Jurkat, Clone E6-1 (cell line): ENCODE measurements around the gene IL21.
A peak's percentile ranks its signal among the peaks of the same experiment; 100 is the strongest.

ENCODE experiments used
- DNase-seq: peaks from one replicate; pipeline ENCODE4 v3.0.0-alpha.2; 2011; ENCODE audit warnings: low read depth, low spot score
- H3K4me3 ChIP-seq: 2 replicates; pipeline ENCODE4 v1.5.1; 2011; ENCODE audit warnings: mild to moderate bottlenecking, low read length, control low read depth, moderate library complexity

Gene IL21

DNA sequence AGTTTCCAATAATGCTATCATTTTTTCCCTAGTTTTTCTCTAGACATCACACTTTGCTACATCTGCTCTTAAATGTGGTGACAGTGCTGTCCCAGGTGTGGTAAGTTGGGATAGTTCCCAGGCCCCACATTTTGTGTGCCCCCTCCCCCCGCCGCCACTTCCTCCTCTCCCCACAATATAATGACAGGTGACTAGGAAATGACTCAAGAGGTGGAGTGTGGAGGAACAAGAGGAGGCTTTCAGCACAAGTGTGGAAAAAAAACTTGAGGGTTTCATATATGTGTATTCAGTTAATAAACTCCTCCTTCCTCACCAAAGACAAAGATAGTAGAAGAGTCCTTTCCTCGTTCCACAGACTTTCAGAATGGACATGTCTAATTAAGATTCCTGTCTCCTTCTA, 18.3 kb upstream of the IL21 start:
- H3K4me3 ChIP-seq, result no peak overlapping the region
- DNase-seq, result peak; percentile 76

DNA sequence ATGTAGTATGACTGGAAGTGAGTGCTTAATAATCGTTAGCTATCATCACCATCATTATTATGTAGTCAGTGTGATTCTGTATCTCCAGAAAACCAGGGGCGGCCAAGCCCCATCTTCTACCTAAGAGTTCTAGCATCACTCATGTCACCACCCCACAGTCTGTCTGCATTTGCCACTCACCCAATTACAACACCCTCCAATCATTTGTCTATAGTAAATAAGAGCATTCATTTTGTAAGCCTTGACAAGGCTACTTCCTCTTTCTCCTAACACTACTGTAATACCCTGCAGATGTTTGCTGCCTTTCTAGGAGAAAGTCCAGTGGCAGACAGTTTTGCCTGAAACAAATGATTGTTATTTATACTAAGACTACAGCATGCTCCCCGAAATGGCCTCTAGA, 15.8 kb upstream of the IL21 start:
- H3K4me3 ChIP-seq, result no peak overlapping the region
- no peak for DNase-seq

DNA sequence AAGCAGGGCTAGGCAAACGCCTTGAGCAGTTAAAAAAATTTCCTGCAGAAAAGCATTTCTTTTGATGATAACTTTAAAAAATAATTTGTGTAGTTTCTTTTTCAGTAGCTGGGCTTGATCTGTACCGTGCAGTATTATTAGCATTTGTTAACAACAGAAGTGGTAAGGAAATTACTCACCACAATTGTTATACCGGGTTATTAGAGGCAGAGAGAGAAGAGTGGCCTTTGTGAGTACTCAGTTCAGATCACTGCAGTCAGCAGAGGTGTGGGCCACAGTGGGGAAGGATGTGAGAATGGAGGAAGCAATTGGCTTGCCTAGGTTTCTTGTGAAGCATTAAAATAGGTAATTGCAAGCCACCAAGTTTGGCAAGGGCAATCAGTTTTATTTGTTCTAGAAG, 14.3 kb upstream of the IL21 start:
- H3K4me3 ChIP-seq, result no peak overlapping the region
- no peak for DNase-seq

DNA sequence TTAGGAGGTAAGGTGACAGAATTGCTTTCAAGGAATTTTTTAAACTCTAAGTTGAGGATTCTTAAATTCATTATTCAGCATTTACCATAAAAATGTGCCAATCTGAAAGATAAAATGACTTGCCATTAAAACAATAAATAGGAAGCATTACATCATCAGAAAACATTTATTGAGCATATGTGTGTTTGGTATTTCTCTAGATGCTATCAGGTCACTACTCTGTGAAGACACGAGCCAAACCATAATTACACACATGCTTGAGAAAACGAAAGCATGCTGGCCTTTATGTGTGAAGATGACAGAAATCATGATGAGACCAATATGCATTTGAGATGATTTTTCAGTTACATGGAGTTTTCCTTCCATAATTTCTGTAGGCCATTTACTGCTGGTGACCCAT, 12.3 kb upstream of the IL21 start:
- no peak for DNase-seq
- H3K4me3 ChIP-seq, result no peak overlapping the region

DNA sequence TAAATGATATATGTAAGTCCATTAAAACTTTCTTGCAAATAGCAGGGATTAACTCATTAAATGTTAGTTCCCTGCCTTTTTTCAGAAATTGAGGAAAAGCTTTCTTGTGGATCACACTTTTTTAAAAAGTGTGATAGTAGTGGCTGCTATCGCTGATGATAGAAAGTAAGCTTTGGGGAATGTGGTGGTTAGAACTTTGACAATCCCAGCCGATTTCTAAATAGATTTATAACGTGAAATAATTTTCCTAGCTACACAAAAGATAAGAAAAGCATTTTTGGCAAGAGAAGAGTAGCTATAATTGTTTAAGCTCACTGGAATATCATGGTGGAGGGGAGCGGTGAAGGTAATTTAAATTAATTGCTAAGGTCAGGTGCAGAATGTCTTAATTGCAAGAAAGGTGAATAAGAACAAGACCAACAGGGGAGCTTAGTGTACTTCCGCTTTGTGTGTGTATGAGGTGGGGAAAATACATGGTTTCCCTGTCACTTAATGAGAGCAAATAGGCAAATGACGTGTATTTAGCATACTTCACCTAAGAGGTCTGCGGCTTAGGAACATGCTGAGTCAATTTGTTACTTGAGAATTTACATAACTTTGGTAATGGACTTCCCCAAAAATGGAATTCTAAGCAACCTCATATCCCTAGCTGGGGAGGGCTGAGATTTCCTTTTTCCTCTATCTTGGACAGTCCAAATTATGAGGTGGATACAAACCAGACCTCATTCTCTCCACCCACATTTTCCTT, 11.7 kb upstream of the IL21 start:
- H3K4me3 ChIP-seq, result no peak overlapping the region
- no peak for DNase-seq

DNA sequence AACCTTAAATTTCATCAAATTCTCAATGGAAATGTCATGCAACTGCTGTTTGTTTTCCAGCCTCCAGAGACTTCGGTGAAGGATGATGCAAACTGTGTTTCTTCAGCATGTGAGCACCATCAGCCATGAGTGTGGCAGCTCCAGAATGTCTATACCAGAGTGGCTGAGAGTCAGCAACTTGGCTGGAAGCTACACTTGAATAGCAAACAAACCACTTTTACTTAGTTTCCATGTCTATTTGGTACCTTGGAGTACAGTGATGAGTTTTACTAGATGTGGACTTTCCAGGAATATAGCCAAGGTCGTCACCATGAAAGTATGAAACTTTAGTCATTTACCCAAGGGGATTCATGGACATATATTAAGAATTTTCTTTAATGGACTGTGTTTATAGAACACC, 4.3 kb upstream of the IL21 start:
- H3K4me3 ChIP-seq, result no peak overlapping the region
- DNase-seq, result no peak

DNA sequence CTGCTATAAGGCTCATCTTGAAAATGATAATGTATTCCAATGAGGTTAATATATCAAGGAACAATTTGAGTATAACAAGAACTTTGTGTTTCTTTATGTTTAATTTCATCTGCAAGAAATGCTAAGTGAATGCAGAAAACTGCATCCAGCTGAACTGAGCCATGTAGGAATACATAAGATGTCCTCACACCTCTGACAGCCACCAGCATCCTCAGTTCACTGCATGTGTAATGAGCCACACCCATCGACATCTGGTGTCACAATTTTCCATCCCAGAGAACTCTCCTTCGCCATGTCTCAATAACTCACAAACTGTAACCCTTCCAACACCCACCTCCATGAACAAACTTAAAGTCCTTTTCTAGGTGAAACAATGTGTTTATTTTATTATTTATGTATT, 3.3 kb upstream of the IL21 start:
- DNase-seq, result no peak

DNA sequence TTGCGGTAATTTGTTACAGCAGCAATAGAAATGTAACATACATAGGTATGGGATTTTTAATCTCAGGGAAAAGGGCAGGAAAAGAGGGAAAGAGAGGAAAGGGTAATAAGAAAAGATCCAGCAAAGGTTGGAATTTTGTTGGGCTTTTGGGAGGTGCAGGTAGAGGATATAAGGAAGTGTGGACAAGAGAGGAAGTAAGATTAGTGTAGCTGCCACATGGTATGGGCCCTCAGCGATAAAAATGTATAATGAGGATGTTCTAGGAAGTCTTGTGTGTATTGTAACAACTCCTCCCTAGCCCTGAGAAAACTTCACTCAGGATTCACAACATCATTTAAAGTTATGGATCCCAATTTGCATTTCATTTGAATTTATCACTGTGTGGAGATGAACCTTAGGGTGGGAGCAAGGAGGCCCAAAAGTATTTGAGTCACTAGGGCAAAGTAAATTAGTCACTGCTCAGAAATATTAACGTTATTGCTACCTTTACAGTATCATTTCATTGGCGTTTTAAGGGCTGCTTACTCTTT, 2.8 kb upstream of the IL21 start:
- DNase-seq, result no peak
- no peak overlapping the region for H3K4me3 ChIP-seq

More for the DNA sequence above, 3.3 kb upstream of the IL21 start:
- H3K4me3 ChIP-seq, result no peak overlapping the region

DNA sequence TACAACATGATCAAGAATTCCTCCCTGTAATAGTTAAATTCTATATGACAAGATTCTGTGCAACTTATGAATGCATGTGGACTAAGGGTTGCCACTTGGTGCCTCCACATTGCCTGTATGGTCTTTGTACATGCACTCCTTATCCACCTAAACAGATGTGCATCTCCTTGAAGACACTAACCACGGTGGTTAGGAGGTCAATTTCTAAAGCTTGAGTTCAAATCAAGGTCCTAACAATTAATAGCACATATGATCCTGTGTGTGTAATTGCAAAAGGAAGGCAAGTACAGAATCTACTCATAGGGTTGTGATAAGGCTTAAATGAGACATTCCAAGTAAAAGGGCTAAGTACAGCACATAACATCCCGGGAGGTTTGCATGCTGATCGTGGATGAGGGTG, 1.5 kb upstream of the IL21 start:
- H3K4me3 ChIP-seq, result no peak overlapping the region
- DNase-seq, result no peak

DNA sequence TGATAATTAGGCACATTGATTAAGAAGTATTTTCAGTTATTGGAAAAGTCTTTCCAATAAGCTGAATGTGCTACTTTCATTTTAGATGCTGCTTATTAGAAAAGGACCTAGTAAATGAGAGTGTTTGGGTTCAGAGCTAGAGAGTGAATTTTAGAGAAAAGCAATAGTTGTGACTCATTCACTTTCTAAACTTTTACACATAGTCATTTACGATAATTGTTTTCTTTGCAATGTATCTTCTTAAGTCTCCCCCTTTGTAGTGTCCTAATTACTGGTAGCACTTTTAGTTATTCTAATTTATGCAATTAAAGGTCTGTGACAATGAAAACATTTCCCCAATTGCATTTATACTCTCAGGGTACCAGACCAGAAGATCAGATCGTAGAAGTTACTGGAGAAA, 1.3 kb downstream of the IL21 start:
- H3K4me3 ChIP-seq, result no peak overlapping the region
- DNase-seq, result no peak

DNA sequence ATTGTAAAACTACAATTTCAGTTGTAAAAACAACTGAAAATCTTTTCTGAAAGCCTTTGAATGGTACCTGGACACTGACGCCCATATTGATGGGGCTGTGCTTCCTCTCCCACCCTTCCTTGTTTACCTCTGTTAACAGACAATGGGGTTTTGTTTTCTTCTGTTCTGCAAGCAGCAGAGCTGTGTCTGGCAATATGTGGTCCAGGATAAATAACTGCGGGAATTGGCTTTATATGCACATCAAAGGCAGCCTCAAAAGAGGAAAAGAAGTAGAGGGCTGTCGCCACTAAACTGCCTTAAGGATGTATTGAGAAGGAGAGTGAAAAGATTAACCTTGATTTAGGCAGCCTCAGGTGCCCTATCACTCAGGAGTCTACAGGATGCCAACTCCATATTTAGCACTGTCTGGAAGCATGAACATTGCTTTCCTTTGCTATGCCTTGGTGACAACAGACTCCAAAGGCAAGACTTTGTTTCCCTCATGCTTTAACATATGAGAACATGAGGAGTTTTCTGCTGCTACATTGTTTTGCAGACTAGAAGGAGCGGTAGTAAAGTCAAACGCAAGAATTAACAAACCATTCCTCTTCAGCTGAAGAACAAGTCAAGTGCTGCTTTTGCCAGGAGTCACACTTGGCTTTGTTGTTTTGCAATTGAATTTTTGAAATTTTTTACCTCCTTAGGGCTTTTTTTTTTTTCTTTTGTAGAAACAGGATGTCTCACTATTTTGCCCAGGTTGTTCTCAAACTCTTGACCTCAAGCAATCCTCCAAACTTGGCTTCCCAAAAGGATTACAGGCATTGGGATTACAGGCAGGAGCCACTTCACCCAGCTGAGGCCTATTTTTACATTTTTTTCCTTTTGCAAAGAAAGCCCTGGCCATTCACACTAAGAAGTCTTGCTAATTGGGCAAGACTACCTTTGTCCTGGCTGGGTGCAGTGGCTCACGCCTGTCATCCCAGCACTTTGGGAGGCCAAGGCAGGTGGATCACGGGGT, 3.0 kb downstream of the IL21 start:
- no peak overlapping the region for H3K4me3 ChIP-seq
- no peak for DNase-seq

DNA sequence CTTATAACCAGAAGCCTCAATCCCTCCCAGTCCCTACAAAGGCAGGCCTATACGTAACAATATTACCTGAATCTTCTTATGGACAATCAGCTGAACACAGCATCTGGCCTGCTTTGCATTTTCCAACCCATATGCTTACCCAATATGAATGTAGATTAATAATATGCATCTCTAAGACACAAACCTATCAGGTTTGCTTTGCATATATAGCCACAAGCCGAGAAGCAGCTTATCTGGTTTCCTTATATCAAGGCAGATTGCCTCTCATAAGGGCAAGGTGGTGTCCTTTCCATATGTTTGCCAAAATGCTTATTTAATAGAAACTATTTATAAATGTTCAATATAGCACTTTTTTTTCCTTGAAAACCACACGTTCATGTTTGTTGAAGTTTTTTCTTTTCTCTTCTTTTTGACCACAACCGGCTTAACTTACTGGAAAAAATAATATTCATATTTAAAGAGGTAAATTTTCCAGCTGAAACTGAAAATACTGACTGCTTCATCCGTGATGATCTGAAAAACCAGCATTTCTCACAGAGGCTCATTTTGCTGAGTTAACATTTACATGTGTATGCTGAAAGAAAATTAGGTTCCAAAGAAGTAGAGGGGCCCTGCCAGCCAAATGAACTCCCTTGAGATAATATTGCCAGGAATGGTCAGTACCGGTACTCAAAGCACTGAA, 3.8 kb downstream of the IL21 start:
- no peak for DNase-seq
- no peak overlapping the region for H3K4me3 ChIP-seq

DNA sequence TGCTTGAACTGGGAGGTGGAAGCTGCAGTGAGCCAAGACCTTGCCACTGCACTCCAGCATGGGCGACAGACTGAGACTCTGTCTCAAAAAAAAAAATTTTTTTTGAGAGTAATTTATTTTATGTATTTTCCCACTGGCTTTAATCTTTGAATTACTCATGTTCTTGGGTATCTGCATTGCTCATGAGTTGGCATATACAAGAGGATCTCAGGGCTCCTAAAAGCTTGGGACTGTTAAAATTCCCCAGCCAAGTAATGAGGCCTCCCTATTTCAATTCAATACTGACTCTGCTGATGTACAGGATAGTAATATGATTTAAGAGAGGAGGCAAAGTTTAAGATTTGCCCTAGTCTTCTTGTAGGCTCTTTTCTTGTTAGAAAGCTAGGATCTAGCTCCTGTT, 6.2 kb downstream of the IL21 start:
- no peak for DNase-seq
- H3K4me3 ChIP-seq, result no peak overlapping the region

DNA sequence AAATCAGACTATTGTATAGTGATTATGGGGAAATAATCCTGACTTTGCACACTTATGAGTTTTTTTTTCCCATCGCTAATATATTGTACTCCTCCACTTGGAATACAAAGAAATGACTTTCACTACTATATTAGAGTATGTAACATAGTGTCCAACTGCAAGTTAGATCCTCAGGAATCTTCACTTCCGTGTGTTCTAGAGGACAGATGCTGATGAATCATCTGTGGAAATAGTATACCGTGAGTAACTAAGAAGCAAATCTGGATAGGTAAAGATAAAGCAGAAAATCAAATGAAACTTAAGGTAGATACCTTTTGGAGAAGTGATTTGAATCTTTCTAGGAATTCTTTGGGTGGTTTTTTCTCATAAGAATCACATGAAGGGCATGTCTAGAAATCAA, 8.3 kb downstream of the IL21 start:
- no peak for DNase-seq
- no peak overlapping the region for H3K4me3 ChIP-seq

DNA sequence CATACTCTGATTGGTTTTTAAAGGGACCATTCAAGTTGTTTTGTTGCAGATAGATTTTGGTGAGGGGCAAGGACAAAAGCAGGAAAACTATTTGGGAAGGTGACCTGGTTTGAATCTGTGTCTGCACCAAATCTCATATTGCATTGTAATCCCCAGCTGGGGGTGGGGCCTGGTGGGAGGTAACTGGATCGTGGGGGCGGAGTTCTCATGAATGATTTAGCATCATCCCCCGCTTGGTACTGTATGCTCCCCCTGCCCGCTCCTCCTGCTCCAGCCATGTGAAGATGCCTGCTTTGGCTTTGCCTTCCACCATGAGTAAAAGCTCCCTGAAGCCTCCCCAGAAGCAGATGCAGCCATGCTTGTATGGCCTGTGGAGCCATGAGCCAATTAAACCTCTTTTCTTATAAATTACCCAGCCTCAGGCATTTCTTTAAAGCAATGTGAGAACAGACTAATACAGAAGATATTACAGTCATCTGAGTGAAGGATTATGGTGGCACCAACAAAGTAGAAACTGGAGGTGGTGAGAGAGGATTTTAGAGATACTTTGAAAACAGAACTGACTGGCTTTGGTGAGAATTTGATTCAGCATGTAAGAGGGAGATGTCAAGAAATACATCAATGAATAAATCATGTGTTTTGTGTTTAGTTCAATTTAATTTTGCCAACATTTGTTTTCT, 14.4 kb downstream of the IL21 start:
- DNase-seq, result no peak
- no peak overlapping the region for H3K4me3 ChIP-seq

DNA sequence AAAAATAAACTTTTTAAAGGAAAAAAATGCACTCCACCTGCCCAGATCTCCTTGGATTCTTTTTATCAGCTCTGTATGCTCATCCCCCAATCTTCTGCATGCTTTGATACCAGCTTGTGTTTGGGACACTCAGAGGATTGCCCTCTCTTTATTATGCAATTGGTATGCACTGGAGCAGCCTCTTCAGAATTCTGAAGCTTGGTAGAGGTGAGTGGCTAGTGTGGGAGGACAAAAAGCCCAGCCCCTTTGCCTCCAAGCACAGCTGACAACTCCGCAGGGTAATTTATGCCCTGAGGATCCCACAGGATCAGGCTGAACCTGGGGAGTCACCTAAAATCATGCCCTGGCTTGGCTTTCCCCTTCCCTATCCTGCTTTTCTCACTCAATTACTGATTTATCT, 16.7 kb downstream of the IL21 start:
- no peak overlapping the region for H3K4me3 ChIP-seq
- DNase-seq, result no peak

DNA sequence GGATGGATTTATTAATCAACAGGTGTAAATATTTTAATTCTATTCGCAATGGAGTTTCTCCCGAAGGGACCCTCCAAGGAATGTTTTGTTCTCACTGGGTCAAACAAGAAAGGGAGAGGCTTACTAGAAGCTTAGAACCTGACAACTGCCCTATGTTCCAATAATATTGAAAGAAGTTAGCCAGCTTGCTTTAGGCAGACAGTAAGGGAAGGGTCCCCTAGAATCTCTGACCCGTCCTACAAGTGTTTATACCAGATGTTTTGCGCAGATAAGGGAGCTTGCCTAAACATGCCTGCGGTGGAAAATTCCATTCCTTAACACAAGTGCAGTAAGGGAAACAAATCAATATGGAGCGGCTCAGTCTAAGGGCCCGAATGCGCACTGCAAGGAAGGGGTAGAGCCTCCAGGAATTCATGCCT, 17.7 kb downstream of the IL21 start:
- DNase-seq, result no peak
- H3K4me3 ChIP-seq, result no peak overlapping the region

DNA sequence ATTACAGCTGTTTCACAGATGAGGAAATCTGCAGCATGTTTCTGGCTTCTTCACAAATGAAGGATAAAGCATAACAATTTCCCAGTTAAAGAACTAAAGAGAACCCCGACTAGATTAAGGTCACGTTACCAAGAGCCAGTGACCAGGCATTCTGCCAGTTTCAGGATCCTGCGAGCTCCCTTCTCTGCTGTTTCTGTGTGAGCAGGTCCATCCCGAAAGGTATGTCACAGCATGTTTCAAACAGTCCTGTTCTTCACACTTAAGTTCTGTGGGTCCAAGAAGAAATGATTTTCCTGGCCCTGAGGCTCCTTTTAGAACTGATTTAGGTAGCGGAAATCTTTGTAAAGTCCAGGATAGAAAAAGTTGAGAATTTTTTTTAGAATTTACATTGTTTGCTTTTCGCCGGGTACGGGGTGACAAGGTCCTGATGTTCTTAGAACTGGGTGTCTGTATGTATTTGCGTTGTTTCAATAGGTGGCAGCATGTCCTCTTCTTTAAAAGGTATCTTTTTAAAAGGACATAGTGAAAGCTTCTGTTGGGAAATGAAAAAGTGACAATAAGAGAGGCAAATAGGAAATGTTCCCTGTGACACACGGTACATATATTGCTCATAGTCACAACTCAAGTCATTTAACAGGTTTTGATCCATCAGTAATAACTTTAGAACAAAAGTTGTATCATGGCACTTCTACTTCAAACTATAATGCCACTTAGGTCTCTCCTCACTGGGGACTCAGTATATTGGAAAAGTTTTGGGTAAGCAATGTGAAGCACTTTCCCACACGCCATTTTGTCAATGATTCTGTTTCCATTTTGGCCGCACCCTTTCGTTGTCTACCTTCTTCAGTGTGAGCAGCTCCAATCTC, 18.4 kb downstream of the IL21 start:
- H3K4me3 ChIP-seq, result no peak overlapping the region
- peak; percentile 55 for DNase-seq
